GM21390 (cell line): ENCODE results near the gene ABHD12.
"Not testable (repeated sequence)": the region's sequence is repeated elsewhere in the genome, so short reads cannot be mapped to it uniquely, and the experiment has no call there.

Experiments
- ATAC-seq: cut with Tn5 transposase; IDR thresholded peaks from one replicate; pipeline ENCODE4 v1.9.1; 2021; ENCODE audit not compliant: unreplicated experiment

ABHD12 gene

DNA sequence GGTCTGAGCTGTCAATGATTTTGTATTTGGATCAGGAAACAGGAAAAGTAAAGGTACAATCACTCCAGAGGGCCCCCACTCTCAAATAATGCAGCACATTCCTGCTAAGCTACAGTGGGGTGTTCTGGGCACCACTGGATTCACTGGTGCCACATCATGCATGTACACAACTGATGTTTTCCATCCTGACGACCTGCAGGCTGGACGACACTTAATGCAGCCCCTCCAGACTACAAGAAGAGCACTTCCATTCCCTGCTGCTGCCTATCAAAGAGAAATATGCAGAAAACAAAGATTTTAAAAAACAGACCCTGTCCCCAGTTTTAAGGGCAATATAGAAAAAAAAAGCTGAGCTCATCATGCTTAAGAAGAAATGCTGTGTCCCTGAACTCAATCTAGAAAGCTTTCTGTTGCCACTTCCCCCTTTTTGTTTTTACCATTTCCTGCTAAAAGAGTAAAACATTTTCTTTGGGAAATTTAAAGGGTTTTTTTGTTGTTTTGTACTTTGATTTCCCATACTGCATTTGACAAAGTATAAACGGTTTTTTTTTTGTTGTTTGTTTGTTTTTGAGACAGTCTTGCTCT is 35.5 kb downstream of the ABHD12 start:
- no peak for ATAC-seq

DNA sequence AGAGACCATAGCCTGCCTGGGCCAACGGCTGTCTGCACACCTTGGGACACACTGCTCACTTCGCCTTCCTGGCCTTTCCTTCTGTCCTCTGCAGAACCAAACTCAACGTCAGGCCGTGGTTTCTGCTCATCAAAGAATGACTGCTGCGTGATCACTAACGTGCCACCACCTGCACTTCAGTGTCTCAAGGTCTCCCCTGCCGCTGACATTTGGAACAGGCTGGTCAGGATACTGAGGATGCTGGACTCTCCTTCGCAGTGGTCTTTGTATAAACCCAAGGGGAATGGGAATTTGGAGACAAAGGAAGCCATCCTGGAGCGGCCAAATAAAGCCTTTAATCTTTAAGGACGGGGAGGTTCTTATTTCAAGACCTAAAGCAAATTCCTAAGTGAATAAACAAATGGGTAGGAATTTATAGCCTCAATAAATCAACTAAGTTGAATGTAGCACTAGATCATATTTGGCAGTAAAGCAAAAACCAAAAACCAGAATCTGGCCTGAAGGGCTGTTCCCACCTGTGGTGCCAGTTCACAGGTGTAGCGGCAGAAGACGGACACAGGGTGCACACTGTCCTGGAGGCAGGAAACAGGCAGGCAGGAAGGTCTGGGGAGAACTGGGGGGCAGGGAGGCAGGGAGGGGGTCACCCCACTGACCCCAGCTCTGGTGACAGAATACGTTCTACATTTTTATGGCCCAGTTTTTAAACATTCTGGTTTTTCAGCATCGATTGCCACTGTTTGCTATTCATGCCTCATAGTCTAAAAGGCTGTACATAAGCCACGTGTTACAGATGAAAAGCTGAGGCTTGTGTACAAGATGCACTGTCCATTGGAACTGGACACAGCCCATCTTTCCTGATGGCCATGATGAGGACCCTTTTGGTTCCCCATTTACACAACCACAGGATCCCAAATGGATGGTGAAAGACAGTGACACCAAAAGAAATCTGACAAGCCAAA is 36.6 kb downstream of the ABHD12 start:
- ATAC-seq, result no peak

DNA sequence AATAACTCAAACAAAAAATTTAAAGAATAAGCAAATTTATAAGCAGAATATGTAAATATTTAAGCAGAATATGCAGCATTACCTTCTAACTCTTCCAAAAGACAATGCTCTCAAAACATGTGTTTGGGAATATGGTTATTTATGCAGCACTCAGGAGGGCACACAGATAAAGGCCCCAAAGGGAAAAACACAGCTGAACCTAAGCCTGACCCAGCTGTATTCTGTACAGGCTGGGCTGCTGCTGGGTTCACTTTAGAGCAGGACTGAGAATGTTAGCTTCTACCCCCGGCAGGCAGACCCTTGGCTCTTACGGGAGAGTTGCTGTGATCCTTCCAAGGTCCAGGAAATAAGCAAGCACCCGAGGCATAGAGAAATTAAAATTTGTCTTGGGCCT is 37.3 kb downstream of the ABHD12 start:
- no peak for ATAC-seq

DNA sequence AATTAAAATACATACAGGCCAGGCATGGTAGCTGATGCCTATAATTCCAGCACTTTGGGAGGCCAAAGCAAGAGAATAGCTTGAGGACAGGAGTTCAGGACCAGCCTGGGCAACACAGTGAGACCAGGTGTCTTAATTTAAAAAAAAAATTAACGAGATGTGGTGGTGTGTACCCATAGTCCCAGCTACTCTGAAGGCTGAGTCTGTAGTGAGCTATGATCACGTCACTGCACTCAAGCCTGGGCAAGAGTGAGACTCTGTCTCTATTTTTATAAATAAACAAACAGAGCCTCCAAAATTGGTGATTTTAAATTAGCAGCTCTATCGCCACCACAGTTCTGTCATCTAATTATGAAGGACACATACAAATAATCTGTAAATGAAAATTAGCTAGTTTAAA is 37.9 kb downstream of the ABHD12 start:
- ATAC-seq, result no peak

DNA sequence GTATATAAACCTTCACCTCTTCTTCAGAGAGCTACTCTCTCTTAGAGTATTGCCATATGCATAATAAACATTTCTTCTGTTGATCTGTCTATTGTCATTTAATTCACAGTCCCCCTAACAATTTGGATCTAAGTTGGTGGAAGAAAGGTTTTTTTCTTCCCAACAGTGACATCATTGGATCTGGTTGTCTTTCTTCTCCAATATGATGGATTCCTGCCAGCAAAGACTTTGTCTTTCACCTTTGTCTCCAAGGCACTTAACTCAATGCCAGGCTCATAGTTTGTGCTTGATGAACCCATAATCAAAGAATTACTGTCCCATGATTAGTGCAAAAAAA is 39.6 kb downstream of the ABHD12 start:
- no peak for ATAC-seq

DNA sequence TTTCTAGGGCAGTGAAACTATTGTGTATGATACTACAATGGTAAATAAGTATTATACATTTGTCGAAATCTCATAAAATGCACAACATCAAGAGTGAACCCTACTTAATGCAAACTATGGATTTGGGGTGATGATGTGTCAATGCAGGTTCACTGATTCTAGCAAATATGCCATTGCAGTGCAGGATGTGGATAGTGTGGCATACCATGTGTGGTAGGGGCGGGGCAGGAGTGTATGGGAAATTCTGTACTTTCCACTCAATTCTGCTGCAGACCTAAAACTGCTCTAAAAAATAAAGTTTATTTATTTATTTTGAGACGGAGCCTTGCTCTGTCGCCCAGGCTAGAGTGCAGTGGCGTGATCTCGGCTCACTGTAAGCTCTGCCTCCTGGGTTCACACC is 44.3 kb downstream of the ABHD12 start:
- ATAC-seq, result no peak

DNA sequence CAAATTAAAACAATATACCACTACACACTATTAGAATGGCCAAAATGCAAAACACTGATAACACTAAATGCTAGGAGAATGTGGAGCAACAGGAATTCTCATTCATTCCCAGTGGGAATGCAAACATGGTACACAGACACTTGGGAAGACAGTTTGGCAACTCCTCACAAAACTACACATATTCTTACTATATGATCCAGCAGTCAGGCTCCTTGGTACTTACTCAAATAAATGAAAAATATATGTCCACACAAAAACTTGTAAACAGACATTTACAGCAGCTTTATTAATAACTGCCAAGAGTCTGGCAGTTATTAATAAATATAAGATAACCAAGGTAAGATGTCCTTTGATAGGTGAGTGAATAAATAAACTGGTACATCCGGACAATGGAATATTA is 44.9 kb downstream of the ABHD12 start:
- ATAC-seq, result no peak

DNA sequence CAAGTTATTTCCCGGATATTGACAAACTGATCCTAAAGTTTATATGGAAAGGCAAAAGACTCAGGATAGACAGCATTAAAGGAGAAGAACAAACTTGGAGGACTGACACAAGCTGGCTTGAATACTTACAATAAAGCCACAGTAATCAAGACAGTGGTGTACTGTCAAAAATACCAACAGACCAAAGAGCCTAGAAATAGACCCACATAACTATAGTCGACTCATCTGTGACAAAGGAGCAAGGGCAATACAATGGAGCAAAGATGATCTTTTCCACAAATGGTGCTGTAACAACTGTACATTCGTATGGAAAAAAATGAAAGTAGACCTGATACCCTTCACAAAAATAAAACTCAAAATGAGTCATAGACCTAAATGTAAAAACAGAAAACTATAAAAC is 46.0 kb downstream of the ABHD12 start:
- ATAC-seq, result no peak

DNA sequence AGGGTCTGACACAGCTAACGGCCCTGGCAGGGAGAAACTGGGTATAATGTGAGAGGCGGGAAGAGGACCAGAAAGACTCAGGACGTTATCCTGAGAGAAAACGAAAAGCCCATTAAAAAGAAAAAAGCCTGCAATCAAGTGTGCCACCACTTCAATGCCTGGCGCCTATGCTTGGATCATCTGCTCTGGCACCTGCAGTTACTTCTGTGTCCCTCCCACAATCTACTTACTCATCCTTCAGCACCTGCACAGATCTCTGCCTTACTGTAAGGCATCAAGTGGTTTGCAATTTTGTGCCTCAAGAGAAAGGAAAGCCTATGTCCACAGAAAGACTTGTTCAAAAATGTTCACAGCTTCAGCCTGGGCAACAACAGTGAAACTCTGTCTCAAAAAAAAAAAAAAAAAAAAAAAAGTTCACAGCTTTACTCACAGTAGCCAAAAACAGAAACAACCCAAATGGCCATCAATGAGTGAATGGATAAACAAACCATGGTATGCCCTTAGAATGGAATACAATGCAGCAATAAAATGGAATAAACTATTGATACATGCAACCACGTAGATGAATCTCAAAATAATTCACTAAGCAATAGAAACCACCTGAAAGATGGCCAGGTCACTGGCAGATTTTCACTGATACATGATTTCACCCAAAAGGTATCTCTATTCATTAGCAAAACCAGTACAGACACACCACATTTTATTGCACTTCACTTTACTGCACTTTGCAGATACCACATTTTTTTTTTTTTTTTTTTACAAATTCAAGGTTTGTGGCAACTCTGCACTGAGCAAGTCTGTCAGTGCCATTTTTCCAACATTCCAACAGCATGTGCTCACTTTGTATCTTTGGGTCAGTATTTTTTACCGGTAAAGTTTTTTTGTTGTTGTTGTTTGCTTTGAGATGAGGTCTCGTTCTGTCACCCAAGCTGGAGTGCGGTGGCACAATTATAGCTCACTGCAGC is 48.6 kb downstream of the ABHD12 start:
- ATAC-seq, result no peak

DNA sequence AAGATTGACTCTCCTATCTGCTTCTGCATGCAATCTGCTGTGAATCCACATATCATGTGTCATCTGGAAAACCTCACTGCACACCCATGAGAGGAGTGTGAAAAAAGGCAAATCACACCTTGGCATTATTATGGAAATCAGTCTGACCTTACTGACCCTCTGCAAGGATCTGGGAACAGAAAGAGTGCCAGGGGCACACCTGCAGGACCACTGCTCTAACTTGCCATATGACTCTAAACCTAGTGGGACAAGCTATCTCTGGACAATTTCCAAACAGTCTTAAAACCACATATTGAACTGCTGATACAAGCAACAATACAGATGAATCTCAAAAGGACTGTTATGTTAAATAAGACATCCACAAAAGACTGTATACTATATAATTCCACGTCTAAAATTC is 50.3 kb downstream of the ABHD12 start:
- no peak for ATAC-seq

DNA sequence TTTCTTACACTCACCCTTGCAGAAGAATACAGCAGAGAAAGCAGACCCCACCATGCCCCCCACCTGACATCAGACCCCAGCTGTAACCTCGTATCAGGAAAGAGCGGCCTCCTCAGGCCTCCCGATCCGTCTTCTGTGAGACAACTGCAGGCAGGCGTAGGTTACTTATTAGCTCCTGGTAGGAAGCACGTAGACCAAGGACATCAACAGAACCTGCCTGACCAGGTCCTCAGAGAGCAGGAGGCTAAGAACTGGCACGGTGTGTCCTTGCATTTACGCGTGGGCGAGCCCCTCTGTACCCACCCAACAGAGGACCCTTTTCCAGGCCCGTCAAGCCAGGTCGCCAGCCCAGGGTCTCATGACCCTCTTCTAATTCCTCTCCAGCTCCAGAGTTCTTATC is 51.0 kb downstream of the ABHD12 start:
- ATAC-seq, result no peak

DNA sequence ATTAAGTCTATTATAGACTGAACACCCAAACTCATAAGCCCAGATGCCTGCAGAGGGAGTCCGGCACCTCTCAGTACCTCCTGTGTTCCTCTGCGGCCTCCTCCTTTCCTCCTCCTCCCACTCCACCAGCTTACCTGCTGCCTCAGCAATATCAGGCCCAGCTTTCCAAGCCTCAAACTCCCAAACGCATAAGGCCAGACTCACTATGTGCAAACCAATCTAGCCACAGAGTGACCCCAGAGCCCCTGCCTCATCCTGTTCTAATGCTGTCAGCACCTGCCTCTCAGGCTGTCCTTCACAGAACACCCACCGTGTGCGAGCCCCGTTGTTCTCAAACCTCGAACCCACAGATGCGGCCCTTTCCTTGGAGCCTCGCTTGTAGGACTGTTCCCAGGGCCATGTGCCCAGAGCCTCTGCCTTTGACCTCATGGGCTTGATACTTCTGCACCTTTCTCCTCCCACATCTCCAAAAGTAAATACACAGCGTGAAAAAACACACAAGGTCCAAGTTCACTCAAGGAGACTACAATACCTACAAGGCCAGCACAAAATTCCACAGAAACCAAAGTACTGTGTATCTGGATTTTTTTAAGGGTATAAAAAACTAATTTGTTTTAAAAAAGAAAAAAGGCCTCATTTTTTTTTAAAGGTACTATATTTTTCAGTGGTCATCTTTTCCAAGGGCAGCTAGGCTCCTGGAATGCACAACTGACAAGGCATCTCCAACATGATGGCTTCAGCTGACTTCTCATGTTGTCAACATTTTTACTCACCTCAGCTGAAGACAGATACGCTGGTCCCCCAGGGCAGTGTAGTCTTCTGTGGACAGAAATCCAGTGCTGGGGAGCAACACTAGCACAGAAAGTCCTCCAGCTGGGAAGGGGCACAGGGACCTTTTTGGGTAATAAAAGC is 52.3 kb downstream of the ABHD12 start:
- no peak for ATAC-seq

DNA sequence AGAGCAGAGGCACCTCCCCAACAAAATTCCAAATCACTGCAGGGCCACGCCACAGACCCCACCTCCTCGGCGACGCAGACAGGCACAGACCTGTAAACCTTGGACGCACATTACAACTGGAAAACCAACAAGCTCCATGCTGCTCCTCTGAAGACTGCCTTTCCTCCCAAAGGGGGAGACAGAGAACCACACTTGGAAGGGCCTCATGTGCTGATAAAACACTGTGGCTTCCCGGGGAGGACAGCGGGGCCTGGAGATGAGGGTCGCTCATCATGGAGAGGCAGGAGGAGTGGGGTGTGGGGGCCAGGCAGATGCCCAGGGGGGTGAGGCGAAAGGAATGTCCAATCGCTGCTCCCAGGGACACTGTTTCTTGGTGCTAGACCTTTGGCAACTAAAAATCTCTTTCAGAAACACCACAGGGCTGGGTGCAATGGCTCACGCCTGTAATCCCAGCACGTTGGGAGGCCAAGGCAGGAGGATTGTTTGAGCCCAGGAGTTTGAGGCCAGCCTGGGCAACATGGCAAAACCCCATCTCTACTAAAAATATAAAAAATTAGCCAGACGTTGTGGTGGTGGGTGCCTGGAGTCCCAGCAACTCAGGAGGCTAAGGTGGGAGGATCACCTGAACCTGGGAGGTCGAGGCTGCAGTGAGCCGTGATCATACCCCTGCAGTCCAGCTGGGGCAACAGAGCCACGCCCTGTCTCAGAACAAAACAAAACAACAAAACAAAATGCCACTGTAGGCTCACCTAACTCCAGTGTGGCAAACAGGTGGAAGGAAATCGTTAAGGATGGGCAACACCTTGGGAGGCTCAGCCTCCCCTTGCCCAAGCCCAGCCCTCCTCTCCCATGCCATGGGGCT is 53.8 kb downstream of the ABHD12 start:
- no peak for ATAC-seq

DNA sequence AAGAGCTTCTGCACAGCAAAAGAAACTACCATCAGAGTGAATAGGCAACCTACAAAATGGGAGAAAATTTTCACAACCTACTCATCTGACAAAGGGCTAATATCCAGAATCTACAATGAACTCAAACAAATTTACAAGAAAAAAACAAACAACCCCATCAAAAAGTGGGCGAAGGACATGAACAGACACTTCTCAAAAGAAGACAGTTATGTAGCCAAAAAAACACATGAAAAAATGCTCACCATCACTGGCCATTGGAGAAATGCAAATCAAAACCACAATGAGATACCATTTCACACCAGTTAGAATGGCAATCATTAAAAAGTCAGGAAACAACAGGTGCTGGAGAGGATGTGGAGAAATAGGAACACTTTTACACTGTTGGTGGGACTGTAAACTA is 55.7 kb downstream of the ABHD12 start:
- not testable (repeated sequence) for ATAC-seq

DNA sequence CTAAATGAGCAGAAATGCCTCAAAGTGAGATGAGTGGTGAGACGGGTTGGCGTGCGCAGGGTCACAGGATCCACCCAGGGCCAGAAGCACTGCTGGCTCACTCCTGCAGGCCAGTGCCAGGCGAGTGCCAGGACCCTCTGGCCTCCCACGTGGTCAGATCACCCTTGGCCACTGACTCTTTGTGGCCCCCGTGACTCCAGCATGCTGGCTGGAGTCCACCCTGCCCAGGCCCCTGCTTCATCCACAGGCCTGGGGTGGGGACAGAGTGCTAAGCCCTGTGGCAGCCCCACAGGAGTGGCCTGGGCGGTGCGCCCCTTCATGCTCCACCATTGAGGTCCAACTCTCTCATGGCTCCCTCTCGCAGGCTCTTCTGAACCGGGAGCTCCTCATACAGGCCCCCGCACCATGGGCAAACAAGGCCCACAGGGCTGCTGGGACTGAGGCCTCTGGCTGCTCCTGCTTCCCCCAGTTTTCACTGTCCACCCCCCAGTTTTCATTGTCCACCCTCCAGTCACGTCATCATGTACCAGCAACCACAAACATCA is 61.6 kb downstream of the ABHD12 start:
- ATAC-seq, result no peak

DNA sequence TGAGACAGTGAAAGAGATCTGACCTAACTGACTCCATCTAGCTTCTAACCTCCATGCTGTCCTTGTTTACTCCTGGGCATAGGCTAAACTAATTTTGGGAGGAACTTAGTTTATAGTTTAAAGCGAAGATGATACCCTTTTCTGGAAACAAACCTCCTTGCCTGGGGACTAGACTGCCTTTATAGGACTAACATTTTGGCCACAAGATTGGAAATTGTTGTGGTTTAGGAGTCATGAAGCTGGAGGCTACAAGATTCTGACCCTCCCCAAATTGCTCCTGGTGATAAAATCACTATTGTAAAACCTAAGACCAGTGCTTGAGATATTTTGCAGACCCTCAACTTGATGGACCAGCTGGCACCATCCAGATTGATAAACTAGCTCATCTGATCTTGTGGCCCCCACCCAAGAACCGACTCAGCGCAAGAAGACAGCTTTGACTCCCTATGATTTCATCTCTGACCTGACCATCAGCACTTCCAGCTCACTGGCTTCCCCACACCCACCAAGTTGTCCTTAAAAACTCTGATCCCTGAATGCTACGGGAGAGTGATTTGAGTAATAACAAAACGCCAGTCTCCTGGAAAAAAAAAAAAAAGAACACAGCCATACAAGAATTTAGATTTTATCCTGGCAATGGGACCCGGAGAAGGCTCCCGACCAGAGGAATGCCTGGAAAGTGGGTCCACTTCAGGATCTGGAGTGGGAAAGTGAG is 63.0 kb downstream of the ABHD12 start:
- no peak for ATAC-seq

DNA sequence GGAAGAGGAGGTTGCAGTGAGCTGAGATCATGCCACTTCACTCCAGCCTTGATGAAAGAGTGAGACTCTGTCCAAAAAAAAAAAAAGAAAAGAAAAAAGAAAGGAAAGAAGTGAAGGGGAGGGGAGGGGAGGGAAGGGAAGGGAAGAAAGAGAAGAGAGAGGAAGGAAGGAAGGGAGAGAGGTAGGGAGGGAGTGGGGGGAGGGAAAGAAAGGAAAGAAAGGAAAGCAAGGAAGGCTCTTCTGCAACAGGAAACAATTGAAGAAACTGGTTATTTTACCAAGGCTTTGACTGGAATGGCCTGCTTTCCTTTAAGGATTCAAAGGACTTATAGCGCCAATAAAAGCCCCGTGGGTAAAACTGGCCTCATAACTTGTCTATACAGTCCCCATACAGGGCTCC is 64.6 kb downstream of the ABHD12 start:
- no peak for ATAC-seq

DNA sequence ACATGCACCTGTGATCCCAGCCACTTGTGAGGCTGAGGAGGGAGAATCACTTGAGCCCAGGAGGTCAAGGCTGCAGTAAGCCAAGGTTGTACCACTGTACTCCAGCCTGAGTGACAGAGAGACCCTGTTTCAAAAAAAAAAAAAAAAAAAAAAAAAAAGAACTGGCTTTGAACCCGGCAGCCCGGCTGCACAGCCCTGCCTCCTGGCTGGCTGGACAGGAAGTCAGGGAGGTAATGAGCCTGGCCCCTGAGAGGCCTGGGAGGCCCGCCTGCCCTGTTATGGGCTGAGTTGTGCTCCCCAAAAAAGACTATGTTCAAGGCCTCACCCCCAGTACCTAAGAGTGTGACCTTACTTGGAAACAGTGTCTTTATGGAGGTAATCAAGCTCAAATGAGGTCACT is 65.6 kb downstream of the ABHD12 start:
- no peak for ATAC-seq

DNA sequence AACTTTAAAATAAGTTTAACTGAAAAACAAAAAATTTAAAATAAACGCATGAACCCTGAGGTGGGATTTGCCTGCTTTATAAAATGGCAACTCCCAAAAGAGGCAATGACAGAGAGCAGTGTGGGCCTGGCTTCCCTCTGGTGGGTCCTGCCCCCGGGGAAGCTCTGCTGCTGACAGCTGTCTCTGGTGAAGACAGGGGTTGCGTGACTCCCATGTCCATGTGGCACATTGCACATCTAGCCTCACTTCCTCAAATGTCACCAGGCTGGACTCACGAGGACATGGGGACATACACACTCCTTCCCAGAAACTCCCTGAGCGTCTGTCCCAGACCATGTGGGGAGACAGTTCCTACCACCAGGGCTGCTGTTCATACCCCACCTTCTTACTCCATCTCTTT is 66.2 kb downstream of the ABHD12 start:
- no peak for ATAC-seq
